Ectodermal cell (in vitro differentiated cells): ENCODE measurements around the gene CTRL.

Experiments
- H3K27ac ChIP-seq: 2 replicates; pipeline ENCODE4 v1.7.0; 2013; ENCODE audit warnings: mild to moderate bottlenecking, low read depth, low read length; ENCODE audit not compliant: insufficient read depth, poor library complexity, severe bottlenecking
- H3K27me3 ChIP-seq: 2 replicates; pipeline ENCODE4 v1.7.0; 2013; ENCODE audit warnings: mild to moderate bottlenecking, low read length; ENCODE audit not compliant: insufficient read depth, control insufficient read depth, poor library complexity, severe bottlenecking
- H3K36me3 ChIP-seq: one replicate; pipeline ENCODE4 v1.7.0; 2013; ENCODE audit warnings: low read length; ENCODE audit not compliant: control insufficient read depth, insufficient read depth
- H3K4me1 ChIP-seq: one replicate; pipeline ENCODE4 v1.7.0; 2013; ENCODE audit warnings: low read length; ENCODE audit not compliant: control insufficient read depth, insufficient read depth
- H3K4me3 ChIP-seq: 2 replicates; pipeline ENCODE4 v1.7.0; 2013; ENCODE audit warnings: low read depth, low read length, control low read depth; ENCODE audit not compliant: insufficient read depth
- H3K9me3 ChIP-seq: 2 replicates; pipeline ENCODE4 v1.7.0; 2013; ENCODE audit warnings: mild to moderate bottlenecking, low read length, moderate library complexity; ENCODE audit not compliant: control insufficient read depth
- WGBS, 2 experiments: methylation state at CpG; one replicate each; pipeline ENCODE4 v1.1.7; 2013; ENCODE audit warnings: missing lambda C conversion rate in 2 of 2; 5-methylcytosine and 5-hydroxymethylcytosine counted together

Gene CTRL

DNA sequence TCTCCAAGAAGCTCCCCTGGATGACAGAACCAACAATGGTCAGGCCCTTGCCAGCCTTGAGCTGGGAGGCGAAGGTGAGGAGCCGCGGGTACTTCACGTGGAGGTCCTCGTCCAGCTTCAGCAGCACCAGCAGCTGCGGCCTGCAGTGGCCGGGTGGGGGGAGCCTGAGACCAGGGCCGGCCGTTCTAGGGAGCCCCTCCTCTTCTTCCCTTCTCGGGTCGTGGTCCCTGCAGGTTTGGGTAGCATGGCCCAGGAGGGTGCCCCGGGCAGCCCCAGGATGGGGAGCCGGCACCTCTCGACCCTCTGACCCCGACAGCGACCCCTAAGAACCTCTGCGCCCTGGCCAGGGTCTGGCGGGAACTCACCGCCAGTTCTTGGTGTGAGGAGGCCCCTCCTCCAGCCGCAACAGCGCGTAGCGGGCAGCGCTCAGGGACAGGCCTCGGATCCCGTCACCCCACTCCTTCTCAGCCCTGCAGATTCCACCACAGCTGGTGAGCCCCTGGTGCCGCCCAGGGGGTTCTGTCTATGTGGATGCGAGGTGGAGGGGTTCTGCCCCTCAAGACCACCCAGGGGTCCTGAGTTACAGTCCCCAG lies 15.4 kb upstream of the CTRL start:
- H3K4me1 ChIP-seq = peaks cover 19% of the 10 kb centered on the region
- H3K4me3 ChIP-seq = no peak overlapping the region
- WGBS, 2 experiments = 95 to 96% methylated on average over 28 of the region's 28 CpGs
- no peaks in the 10 kb centered on the region for H3K36me3 ChIP-seq
- H3K27ac ChIP-seq = no peak overlapping the region
- no peaks in the 10 kb centered on the region for H3K9me3 ChIP-seq
- no peaks in the 10 kb centered on the region for H3K27me3 ChIP-seq

GRCh38 chr16:67946128-67946569 lies 14.5 kb upstream of the CTRL start:
- no peak overlapping the region for H3K4me3 ChIP-seq
- H3K27me3 ChIP-seq = no peaks in the 10 kb centered on the region
- H3K36me3 ChIP-seq = no peaks in the 10 kb centered on the region
- H3K27ac ChIP-seq = no peak overlapping the region
- H3K9me3 ChIP-seq = no peaks in the 10 kb centered on the region
- WGBS, 2 experiments = 95 to 97% methylated on average over 20 of the region's 20 CpGs
- H3K4me1 ChIP-seq = peaks cover 19% of the 10 kb centered on the region

DNA sequence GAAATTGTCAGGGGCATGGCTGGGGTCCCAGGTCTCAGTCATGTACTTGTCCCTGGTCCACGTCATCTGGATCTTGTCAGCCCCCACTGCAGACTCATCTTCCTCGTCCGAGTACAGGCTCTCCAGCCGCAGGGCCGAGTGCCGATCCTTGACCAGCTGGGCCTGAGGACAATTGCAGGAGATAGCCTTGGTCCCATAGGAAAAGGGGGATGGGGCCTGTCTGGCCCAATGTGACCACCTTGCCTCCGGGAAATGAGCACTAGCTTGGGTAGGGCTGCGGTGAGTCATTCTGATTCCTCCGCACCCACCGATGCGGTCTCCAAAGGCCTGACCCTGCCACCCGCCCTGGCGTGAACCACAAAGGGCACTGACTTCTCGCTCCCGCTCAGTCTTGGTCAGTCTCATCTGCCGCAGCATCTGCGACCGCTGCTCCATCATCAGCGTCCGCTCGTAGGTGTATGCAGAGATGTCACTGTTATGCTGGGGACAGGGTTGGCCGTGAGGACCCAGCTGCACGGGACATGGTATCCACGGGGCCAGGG lies 13.8 kb upstream of the CTRL start:
- H3K9me3 ChIP-seq = no peaks in the 10 kb centered on the region
- WGBS, 2 experiments = 95% methylated on average over 24 of the region's 24 CpGs
- H3K27ac ChIP-seq = no peak overlapping the region
- no peak overlapping the region for H3K4me3 ChIP-seq
- no peaks in the 10 kb centered on the region for H3K36me3 ChIP-seq
- peaks cover 19% of the 10 kb centered on the region for H3K4me1 ChIP-seq
- H3K27me3 ChIP-seq = no peaks in the 10 kb centered on the region

DNA sequence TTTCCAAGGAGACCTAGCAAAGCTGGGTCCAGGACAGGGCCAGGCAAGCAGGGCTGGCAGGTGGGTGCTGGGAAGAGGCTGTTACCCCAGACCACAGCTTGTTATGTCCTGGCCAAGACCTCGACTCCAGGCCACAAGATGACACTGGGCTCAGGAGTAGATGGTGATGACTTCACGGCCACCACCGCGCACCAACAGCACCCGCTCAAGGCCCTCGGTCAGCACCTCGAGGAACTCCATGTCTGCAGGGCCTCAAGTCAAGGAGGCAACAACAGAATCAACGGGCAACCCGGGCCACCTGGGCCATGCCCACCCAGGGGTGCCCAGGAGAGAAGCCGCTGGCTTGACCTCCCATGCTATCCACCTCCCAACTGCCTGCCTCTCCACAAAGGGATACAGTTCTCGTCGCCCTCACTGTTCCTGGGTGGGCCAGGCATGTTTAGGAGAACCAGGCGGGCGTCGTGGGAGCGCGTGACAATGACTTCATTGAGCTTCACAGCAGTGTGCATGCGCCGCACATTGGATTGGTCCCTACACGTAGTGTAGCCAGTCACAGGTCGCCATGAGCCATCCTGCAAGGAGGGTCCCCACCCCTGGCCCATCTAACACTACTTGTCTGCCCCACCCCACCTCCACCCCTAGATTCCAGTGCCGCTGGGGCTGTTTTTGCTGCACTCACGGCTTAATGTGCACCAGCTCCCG lies 13.2 kb upstream of the CTRL start:
- Histone ChIP-seq H3K4me3 (no peak overlapping the region), H3K27me3 (no peaks in the 10 kb centered on the region), H3K36me3 (no peaks in the 10 kb centered on the region), H3K9me3 (no peaks in the 10 kb centered on the region), H3K4me1 (peaks cover 19% of the 10 kb centered on the region), H3K27ac (no peak overlapping the region)
- WGBS, 2 experiments = 95 to 96% methylated on average over 24 of the region's 24 CpGs

DNA sequence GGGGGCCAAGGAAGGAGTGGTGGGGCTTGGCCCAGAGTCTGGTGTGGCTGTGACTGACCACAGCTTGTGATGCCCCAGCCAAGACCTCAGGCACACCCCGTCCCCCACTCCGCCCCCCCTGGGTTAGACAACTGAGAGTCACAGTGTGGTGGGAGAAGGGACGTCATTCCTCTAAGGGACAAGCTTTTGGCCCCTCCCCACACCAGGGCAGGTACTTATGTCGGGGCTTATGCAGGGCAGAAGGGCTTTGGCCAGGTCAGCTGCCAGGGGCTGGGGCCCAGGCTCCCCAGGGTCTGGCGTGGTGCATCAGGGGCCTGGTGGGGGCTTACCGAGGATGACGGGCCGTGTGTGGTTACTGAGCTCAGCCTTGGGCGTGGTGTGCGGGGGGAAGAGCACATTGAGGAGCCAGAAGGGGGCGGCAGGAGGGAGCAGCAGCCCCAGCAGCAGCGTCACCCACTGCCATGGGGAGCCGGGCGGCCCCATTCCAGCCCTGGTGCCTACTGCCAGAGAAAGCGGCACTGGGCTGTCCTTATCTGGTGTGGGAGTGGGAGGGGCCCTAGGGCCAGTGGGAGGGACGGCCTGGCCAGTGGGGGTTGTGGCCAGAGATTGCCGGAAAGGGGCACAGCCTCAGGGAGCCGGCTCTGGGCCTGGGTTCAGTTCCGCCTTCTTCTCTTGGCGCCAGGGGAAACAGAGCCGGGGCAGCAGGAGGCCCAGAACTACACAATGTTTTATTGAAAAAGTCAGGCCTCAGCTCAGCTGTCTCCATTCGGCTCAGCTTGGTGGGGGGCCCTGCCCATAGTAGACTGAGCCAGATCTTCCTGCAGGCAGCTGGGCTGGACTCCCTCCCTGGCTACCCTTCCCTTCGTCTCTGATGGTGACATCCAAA lies 12.2 kb upstream of the CTRL start, which contains the start of gene LCAT:
Gene LCAT (minus strand): TSS at position 502 of the 886 bp plus-strand sequence. CDS start 19 bp downstream, at position 483.
- H3K27me3 ChIP-seq = no peaks in the 10 kb centered on the region
- no peak within 1 kb of the TSS for H3K27ac ChIP-seq
- no peaks in the 10 kb centered on the region for H3K9me3 ChIP-seq
- peaks cover 19% of the 10 kb centered on the region for H3K4me1 ChIP-seq
- 62 to 65% methylated on average over 23 of the region's 23 CpGs for WGBS, 2 experiments
- no peak within 1 kb of the TSS for H3K4me3 ChIP-seq
- H3K36me3 ChIP-seq = no peaks in the 10 kb centered on the region

DNA sequence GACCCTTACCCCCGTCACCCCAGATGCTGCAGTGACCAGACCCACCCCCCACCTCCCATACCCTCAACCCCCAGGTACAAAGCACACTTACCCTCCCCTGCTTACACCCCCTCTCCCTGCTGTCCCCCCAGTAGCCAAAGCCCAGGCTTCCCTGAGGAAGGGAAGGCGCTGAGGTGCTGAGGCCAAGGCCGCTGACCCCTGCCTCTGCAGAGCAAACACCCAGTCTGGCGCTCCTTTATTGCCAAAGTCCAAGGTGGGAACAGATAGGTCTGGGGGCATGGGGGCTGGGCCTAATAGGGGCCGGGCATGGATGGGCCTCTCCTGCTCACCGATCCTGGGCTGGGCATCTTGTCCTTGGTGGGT lies 11.6 kb upstream of the CTRL start:
- WGBS, 2 experiments = 94% methylated on average over 6 of the region's 6 CpGs
- Histone ChIP-seq H3K27me3 (no peaks in the 10 kb centered on the region), H3K9me3 (no peaks in the 10 kb centered on the region), H3K4me1 (peaks cover 19% of the 10 kb centered on the region), H3K4me3 (no peak overlapping the region), H3K27ac (no peak overlapping the region), H3K36me3 (no peaks in the 10 kb centered on the region)

DNA sequence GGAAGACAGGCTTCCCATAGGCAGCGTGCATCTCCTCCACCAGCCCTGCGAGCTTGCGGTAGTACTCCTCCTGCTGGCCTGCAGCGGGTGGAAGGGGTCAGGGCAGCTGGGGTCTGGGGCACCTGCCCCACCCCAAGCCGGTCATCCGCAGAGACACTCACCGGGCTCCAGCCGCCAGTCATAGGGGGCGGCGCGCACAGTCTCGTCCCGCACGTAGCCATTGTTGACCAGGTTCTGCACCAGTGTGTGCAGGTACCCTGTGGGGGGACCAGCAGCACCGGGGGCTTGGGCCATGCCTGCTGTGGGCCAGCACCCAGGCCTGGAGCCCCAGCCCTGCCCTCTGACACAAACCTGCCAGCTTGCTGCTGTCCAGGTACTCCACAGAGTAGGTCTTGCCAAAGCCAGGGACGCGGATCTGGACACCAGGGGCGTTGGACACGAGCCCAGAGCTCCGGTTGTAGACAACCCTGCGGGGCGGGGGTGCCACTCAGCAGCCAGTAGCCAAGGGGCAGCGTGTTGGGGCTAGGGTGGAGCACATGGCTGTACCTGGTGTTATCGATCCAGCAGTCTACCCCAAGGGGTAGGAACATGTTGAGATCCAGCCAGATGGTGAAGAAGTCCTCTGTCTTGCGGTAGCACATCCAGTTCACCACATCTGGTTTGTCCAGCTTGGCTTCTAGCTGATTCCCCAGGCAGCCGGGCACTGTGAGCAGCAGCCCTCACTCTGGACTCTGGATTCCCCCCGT lies 11.0 kb upstream of the CTRL start:
- no peak overlapping the region for H3K27ac ChIP-seq
- 94 to 95% methylated on average over 27 of the region's 27 CpGs for WGBS, 2 experiments

DNA sequence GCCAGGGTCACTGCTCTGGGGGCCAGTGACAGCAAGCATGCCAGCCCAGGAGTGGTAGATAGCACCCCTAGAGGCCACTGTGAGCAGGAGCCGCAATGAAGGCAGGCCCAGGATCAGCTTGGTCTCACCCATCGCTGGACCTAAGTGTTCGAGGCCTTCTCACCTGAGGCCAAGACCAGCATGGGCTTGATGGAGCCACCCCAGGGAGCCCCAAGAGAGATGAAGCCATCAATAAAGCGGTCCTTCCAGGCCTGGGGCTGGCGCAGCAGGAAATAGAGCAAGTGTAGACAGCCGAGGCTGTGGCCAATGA lies 10.5 kb upstream of the CTRL start:
- WGBS, 2 experiments = 80% methylated on average over 6 of the region's 6 CpGs
- no peaks in the 10 kb centered on the region for H3K27me3 ChIP-seq
- H3K4me3 ChIP-seq = no peak overlapping the region
- peaks cover 23% of the 10 kb centered on the region for H3K4me1 ChIP-seq
- no peak overlapping the region for H3K27ac ChIP-seq
- H3K9me3 ChIP-seq = no peaks in the 10 kb centered on the region
- H3K36me3 ChIP-seq = no peaks in the 10 kb centered on the region

More for the DNA sequence above, 11.0 kb upstream of the CTRL start:
- Histone ChIP-seq H3K4me3 (no peak overlapping the region), H3K9me3 (no peaks in the 10 kb centered on the region), H3K27me3 (no peaks in the 10 kb centered on the region), H3K4me1 (peaks cover 19% of the 10 kb centered on the region), H3K36me3 (no peaks in the 10 kb centered on the region)

- Histone ChIP-seq H3K27me3 (no peaks in the 10 kb centered on the region), H3K4me3 (no peak overlapping the region), H3K36me3 (no peaks in the 10 kb centered on the region), H3K27ac (no peak overlapping the region), H3K9me3 (no peaks in the 10 kb centered on the region), H3K4me1 (peaks cover 27% of the 10 kb centered on the region)
- WGBS, 2 experiments = 88 to 92% methylated on average over 9 of the region's 9 CpGs
These were observed 10.0 kb upstream of the CTRL start for GRCh38 chr16:67941469-67942199.
